CD8-positive, alpha-beta memory T cell (primary cell): ENCODE data around the gene ARID1B. TPM values are rescaled to one million over a fixed set of nuclear protein-coding genes. Genes with fewer than 3 reads are reported as not detected.

Source experiments
- CTCF ChIA-PET: fragments of 350-600 bp; sonication (Branson Sonifier 250); formaldehyde crosslinking; loops from one replicate; lab custom pipeline; 2021; ENCODE audit warnings: antibody characterized with exemption; lab: Charles Lee
- POLR2A ChIA-PET: fragments of 350-600 bp; sonication (Branson Sonifier 250); formaldehyde crosslinking; loops from one replicate; lab custom pipeline; 2021; ENCODE audit warnings: antibody characterized with exemption; lab: Charles Lee
- DNase-seq, 5 donors: peaks; one replicate each; pipeline versions ENCODE4 v3.0.0 to v3.0.0-alpha.2; 2020 to 2022; ENCODE audit warnings: mixed read lengths in 1 of 5
- H3K27ac ChIP-seq: one replicate; pipeline ENCODE4 v1.7.0; 2013; ENCODE audit warnings: low read depth, mild to moderate bottlenecking, low read length, moderate library complexity
- H3K27me3 ChIP-seq: 2 replicates; pipeline ENCODE4 v1.7.0; 2013; ENCODE audit warnings: low read length, mild to moderate bottlenecking; ENCODE audit not compliant: insufficient read depth, poor library complexity, severe bottlenecking
- H3K36me3 ChIP-seq: 2 replicates; pipeline ENCODE4 v1.7.0; 2013; ENCODE audit warnings: mild to moderate bottlenecking, low read length, moderate library complexity; ENCODE audit not compliant: insufficient read depth
- H3K4me1 ChIP-seq: 2 replicates; pipeline ENCODE4 v1.7.0; 2013; ENCODE audit warnings: mild to moderate bottlenecking, low read length, moderate library complexity; ENCODE audit not compliant: insufficient read depth
- H3K4me3 ChIP-seq: 2 replicates; pipeline ENCODE4 v1.7.0; 2013; ENCODE audit warnings: mild to moderate bottlenecking, low read length
- H3K9me3 ChIP-seq: 2 replicates; pipeline ENCODE4 v1.7.0; 2013; ENCODE audit warnings: mild to moderate bottlenecking, low read length
- H3K27ac Mint-ChIP-seq, 8 donors: one replicate each; pipeline ENCODE4 v1.8.0; 2020 to 2021; ENCODE audit warnings: mixed read lengths in 8 of 8, mild to moderate bottlenecking in 6 of 8, inconsistent platforms in 3 of 8, moderate library complexity in 3 of 8
- H3K27me3 Mint-ChIP-seq, 2 donors: one replicate each; pipeline ENCODE4 v1.8.0; 2020 to 2021; ENCODE audit warnings: mixed read lengths in 2 of 2, mild to moderate bottlenecking in 1 of 2, moderate library complexity in 1 of 2
- H3K36me3 Mint-ChIP-seq, 3 donors: one replicate each; pipeline ENCODE4 v1.8.0; 2020 to 2021; ENCODE audit warnings: mixed read lengths in 3 of 3, inconsistent platforms in 1 of 3, mild to moderate bottlenecking in 1 of 3
- H3K4me1 Mint-ChIP-seq, 3 donors: one replicate each; pipeline ENCODE4 v1.8.0; 2020 to 2021; ENCODE audit warnings: mixed read lengths in 3 of 3, inconsistent platforms in 1 of 3, mild to moderate bottlenecking in 1 of 3
- H3K4me3 Mint-ChIP-seq, 7 donors: one replicate each; pipeline ENCODE4 v1.8.0; 2020 to 2021; ENCODE audit warnings: mixed read lengths in 7 of 7, mild to moderate bottlenecking in 6 of 7, moderate library complexity in 4 of 7, inconsistent platforms in 2 of 7
- H3K9me3 Mint-ChIP-seq, 5 donors: one replicate each; pipeline ENCODE4 v1.8.0; 2020 to 2022; ENCODE audit warnings: mixed read lengths in 5 of 5, mild to moderate bottlenecking in 3 of 5, moderate library complexity in 2 of 5, inconsistent platforms in 1 of 5
- polyA plus RNA-seq: library from polyadenylated mRNA; unstranded; fragments of 300-500 nt; fragmentation: Illumina TruSeq; gene quantifications from one replicate; pipeline ENCODE4 v1.2.3, GENCODE V29; 2021
- total RNA-seq, 2 experiments: library from RNA; stranded (reverse); gene quantifications; one replicate each; pipeline ENCODE4 v1.2.3, GENCODE V29; 2021

ARID1B gene
- total and polyA plus RNA-seq, 3 experiments from 2014 or later = 19.1 to 57.9 (median 53.0) TPM

- no peaks in the 10 kb centered on the region for H3K4me1 Mint-ChIP-seq
- no peak for DNase-seq
- H3K9me3 Mint-ChIP-seq = no peaks in the 10 kb centered on the region
- Histone ChIP-seq H3K4me3 (no peak overlapping the region), H3K9me3 (no peaks in the 10 kb centered on the region), H3K27me3 (no peaks in the 10 kb centered on the region), H3K27ac (no peak overlapping the region), H3K4me1 (no peaks in the 10 kb centered on the region), H3K36me3 (no peaks in the 10 kb centered on the region)
- no peak overlapping the region for H3K4me3 Mint-ChIP-seq
- POLR2A ChIA-PET = no interaction called here
- H3K27ac Mint-ChIP-seq = no peak overlapping the region
- CTCF ChIA-PET = no interaction called here
- H3K27me3 Mint-ChIP-seq = peaks cover 0 to 4% of the 10 kb centered on the region in 2 donors
- no peaks in the 10 kb centered on the region for H3K36me3 Mint-ChIP-seq
Observed at GRCh38 chr6:156767603-156768467, 9.3 kb upstream of the ARID1B start.

DNA sequence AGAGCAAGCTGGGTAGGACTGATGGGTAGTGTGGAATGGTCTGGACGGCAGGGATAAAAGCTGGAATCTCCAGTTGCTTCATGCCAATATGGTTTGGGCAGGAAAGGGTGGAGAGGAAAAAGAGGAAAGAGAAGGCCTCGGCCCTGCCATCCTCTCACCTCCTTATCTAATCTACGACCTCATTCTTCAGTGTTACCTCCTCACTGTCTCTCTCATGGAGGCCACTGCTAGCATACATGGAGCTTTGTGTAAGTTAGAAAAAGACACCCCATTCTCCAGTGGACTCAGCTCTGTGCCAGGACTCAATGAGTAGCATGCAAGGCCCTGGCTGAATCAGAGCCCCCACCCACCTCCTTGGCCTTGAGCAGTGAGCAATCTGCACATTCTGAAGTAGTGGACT is 6.1 kb upstream of the ARID1B start:
- H3K9me3 Mint-ChIP-seq = no peaks in the 10 kb centered on the region
- peak overlapping the region in 1 of 7 donors; percentile 45 for H3K4me3 Mint-ChIP-seq
- CTCF ChIA-PET = no interaction called here
- no peaks in the 10 kb centered on the region for H3K36me3 Mint-ChIP-seq
- no peak overlapping the region for H3K27ac ChIP-seq
- peaks cover 5 to 19% (median 10%) of the 10 kb centered on the region in 3 donors for H3K4me1 Mint-ChIP-seq
- peaks cover 0 to 4% of the 10 kb centered on the region in 2 donors for H3K27me3 Mint-ChIP-seq
- H3K9me3 ChIP-seq = no peaks in the 10 kb centered on the region
- H3K4me3 ChIP-seq = no peak overlapping the region
- POLR2A ChIA-PET = no interaction called here
- no peaks in the 10 kb centered on the region for H3K36me3 ChIP-seq
- no peak for DNase-seq
- H3K27ac Mint-ChIP-seq = no peak overlapping the region
- peaks cover 5% of the 10 kb centered on the region for H3K4me1 ChIP-seq
- H3K27me3 ChIP-seq = no peaks in the 10 kb centered on the region

DNA sequence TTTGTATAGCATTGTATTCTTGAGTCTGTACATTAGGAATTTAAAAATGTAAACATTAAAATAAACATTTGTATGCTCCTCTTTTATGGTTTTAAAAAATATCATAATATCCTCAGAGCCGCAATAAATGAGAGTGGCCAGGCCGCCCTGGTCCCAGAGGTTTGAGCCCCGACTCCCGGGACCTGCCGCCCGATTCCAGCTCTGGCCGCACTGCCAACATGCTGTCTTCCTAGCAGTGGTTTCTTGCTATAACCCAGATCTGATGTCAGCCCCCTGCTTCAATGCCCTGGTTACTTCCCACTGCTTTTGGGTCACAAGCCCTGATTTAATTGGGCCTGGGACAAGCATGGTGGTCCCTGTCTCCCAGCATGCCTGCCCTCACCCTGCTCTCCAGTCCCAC is 5.4 kb upstream of the ARID1B start:
- no peak overlapping the region for H3K27ac ChIP-seq
- POLR2A ChIA-PET = no interaction called here
- H3K27me3 ChIP-seq = no peaks in the 10 kb centered on the region
- Mint-ChIP-seq H3K27me3 (peaks cover 0 to under 1% of the 10 kb centered on the region in 2 donors), H3K4me3 (no peak overlapping the region), H3K4me1 (peaks cover 11 to 26% (median 17%) of the 10 kb centered on the region in 3 donors), H3K36me3 (peaks cover 0 to 4% (median 0%) of the 10 kb centered on the region in 3 donors), H3K27ac (no peak overlapping the region), H3K9me3 (no peaks in the 10 kb centered on the region)
- H3K36me3 ChIP-seq = no peaks in the 10 kb centered on the region
- CTCF ChIA-PET = no interaction called here
- DNase-seq = no peak
- H3K4me1 ChIP-seq = peaks cover 10% of the 10 kb centered on the region
- no peak overlapping the region for H3K4me3 ChIP-seq
- H3K9me3 ChIP-seq = no peaks in the 10 kb centered on the region

DNA sequence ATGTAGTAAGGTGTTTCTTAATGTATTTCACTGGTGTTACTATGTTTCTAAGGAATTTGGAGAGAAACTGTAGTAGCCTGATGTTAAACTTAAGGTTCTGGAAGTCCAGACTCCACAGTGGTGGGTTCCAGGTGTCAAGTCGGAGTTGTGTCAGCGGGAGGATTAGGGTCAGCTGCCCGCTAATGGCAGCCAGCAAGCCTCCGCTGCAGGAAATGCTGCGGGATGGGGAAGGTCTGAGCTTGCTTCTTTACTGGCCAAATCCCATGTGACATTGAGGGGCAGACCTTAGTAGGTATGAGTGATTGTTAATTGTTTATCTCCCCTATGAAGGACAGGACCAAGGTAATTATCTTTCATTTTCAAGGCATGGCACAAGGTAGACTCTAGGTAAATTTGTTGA is 3.7 kb upstream of the ARID1B start:
- H3K36me3 ChIP-seq = no peaks in the 10 kb centered on the region
- no peaks in the 10 kb centered on the region for H3K9me3 Mint-ChIP-seq
- peak overlapping the region in 1 of 7 donors; percentile 71 for H3K4me3 Mint-ChIP-seq
- H3K4me3 ChIP-seq = no peak overlapping the region
- peak overlapping the region in 1 of 8 donors; percentile 75 for H3K27ac Mint-ChIP-seq
- peaks cover 10% of the 10 kb centered on the region for H3K4me1 ChIP-seq
- POLR2A ChIA-PET = no interaction called here
- H3K27ac ChIP-seq = no peak overlapping the region
- H3K27me3 Mint-ChIP-seq = no peaks in the 10 kb centered on the region
- CTCF ChIA-PET = no interaction called here
- H3K36me3 Mint-ChIP-seq = peaks cover 0 to 7% (median 0%) of the 10 kb centered on the region in 3 donors
- no peak for DNase-seq
- no peaks in the 10 kb centered on the region for H3K9me3 ChIP-seq
- H3K4me1 Mint-ChIP-seq = peaks cover 13 to 27% (median 19%) of the 10 kb centered on the region in 3 donors
- H3K27me3 ChIP-seq = no peaks in the 10 kb centered on the region

DNA sequence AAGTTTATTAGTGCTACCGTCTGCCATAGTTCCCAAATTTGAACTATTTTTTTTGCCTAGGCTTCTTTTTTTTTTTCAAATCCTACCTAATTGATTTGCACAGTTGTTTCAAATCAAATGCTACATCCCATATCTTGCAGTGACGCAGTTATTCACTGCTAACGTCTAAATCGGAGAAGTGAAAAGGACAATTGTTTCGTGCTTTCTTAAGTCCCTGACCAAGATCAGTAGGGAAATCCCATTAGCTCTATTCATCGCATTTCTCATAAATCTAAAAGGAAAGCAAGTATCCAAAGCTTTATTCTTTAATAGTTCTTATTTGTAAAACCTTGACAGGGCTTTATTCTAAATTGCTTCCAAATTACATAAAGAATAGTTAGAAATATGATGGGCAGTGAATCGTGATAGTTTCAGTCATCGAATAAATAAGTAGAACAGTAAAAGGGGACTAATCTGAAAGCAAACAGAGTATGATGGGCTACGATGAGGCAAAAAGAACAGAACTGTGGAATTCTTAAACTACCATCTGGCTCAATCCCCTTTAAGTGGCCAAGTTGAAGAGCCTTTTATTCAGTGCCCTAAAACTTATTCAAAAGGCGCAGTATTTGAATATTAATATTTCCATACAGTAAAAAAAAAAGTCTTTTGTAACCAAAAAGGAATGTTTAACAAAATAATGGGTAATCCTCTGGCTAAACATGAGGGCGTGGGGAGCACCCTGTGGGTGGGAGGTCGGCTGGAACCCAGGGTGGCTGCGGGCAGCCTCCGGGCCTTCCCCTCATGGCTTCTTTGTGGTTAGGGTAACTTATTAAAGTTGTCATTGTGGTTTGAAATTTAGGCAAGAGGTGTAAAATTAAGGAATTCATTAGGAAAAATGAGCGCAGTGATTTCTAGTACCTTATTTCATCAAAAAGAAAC is 3.0 kb upstream of the ARID1B start:
- Histone ChIP-seq H3K27ac (no peak overlapping the region), H3K9me3 (no peaks in the 10 kb centered on the region), H3K4me3 (no peak overlapping the region), H3K4me1 (peaks cover 10% of the 10 kb centered on the region), H3K36me3 (no peaks in the 10 kb centered on the region), H3K27me3 (no peaks in the 10 kb centered on the region)
- peak overlapping the region in 1 of 7 donors; percentile 71 for H3K4me3 Mint-ChIP-seq
- H3K9me3 Mint-ChIP-seq = no peaks in the 10 kb centered on the region
- peaks cover 0 to 7% (median 0%) of the 10 kb centered on the region in 3 donors for H3K36me3 Mint-ChIP-seq
- peaks cover 13 to 27% (median 19%) of the 10 kb centered on the region in 3 donors for H3K4me1 Mint-ChIP-seq
- peak overlapping the region in 2 of 8 donors; percentile 28 to 75 for H3K27ac Mint-ChIP-seq
- POLR2A ChIA-PET = no interaction called here
- CTCF ChIA-PET = no interaction called here
- DNase-seq = no peak
- H3K27me3 Mint-ChIP-seq = no peaks in the 10 kb centered on the region

GRCh38 chr6:156774863-156775405 is 2.2 kb upstream of the ARID1B start:
- Histone ChIP-seq H3K27me3 (no peaks in the 10 kb centered on the region), H3K27ac (no peak overlapping the region), H3K4me3 (no peak overlapping the region), H3K4me1 (peaks cover 10% of the 10 kb centered on the region), H3K9me3 (no peaks in the 10 kb centered on the region), H3K36me3 (no peaks in the 10 kb centered on the region)
- H3K27me3 Mint-ChIP-seq = no peaks in the 10 kb centered on the region
- peaks cover 0 to 9% (median 0%) of the 10 kb centered on the region in 3 donors for H3K36me3 Mint-ChIP-seq
- DNase-seq = no peak
- no peaks in the 10 kb centered on the region for H3K9me3 Mint-ChIP-seq
- peak overlapping the region in 1 of 7 donors; percentile 71 for H3K4me3 Mint-ChIP-seq
- H3K27ac Mint-ChIP-seq = peak overlapping the region in 4 of 8 donors; percentile 28 to 72 (median 69)
- peaks cover 15 to 27% (median 19%) of the 10 kb centered on the region in 3 donors for H3K4me1 Mint-ChIP-seq
- CTCF ChIA-PET = no interaction called here
- POLR2A ChIA-PET = no interaction called here

- Mint-ChIP-seq H3K4me3 (peak overlapping the region in 2 of 7 donors; percentile 14 to 23), H3K4me1 (peaks cover 20 to 34% (median 23%) of the 10 kb centered on the region in 3 donors), H3K27ac (peak overlapping the region in 7 of 8 donors; percentile 29 to 98 (median 83)), H3K9me3 (no peaks in the 10 kb centered on the region), H3K36me3 (peaks cover 0 to 12% (median 0%) of the 10 kb centered on the region in 3 donors), H3K27me3 (no peaks in the 10 kb centered on the region)
- Histone ChIP-seq H3K27me3 (no peaks in the 10 kb centered on the region), H3K36me3 (no peaks in the 10 kb centered on the region), H3K9me3 (no peaks in the 10 kb centered on the region), H3K4me3 (no peak overlapping the region), H3K4me1 (peaks cover 11% of the 10 kb centered on the region), H3K27ac (no peak overlapping the region)
- ChIA-PET POLR2A (interaction anchor here (5.5 kb wide), 1 partner anchor 89 kb away, joined by 66 read pairs; no protein-coding TSS in a partner anchor), CTCF (no interaction called here)
- DNase-seq = no peak
Observed at GRCh38 chr6:156775717-156776116, 1.5 kb upstream of the ARID1B start.
